H9 (cell line): ENCODE data around the gene UQCC2. TPM values are rescaled to one million over a fixed set of nuclear protein-coding genes. Genes with fewer than 3 reads are reported as not detected.

Experiments used
- DNase-seq: peaks from one replicate; pipeline ENCODE4 v3.0.0-alpha.2; 2017
- H2AFZ ChIP-seq: one replicate; pipeline ENCODE4 v1.6.1; 2013; ENCODE audit warnings: mild to moderate bottlenecking, low read length, control low read depth, moderate library complexity
- H2AK5ac ChIP-seq: 2 replicates; pipeline ENCODE4 v1.6.1; 2013; ENCODE audit warnings: low read length, control low read depth, mixed read lengths; ENCODE audit not compliant: insufficient read length
- H2BK120ac ChIP-seq: one replicate; pipeline ENCODE4 v1.6.1; 2013; ENCODE audit warnings: low read depth, mild to moderate bottlenecking, low read length, control low read depth, inconsistent platforms; ENCODE audit not compliant: poor library complexity, severe bottlenecking
- H2BK12ac ChIP-seq: 2 replicates; pipeline ENCODE4 v1.6.1; 2013; ENCODE audit warnings: low read length, control low read depth, mixed read lengths, low read depth; ENCODE audit not compliant: insufficient read length
- H2BK15ac ChIP-seq: 2 replicates; pipeline ENCODE4 v1.6.1; 2013; ENCODE audit warnings: low read depth, low read length, control low read depth
- H2BK20ac ChIP-seq: one replicate; pipeline ENCODE4 v1.6.1; 2013; ENCODE audit warnings: low read depth, mild to moderate bottlenecking, low read length, control low read depth, inconsistent platforms; ENCODE audit not compliant: poor library complexity, severe bottlenecking
- H2BK5ac ChIP-seq: 2 replicates; pipeline ENCODE4 v1.6.1; 2013; ENCODE audit warnings: low read length, control low read depth, mixed read lengths; ENCODE audit not compliant: insufficient read length
- H3K14ac ChIP-seq: 2 replicates; pipeline ENCODE4 v1.6.1; 2013; ENCODE audit warnings: low read length, control low read depth; ENCODE audit not compliant: insufficient read depth
- H3K18ac ChIP-seq: 2 replicates; pipeline ENCODE4 v1.6.1; 2013; ENCODE audit warnings: low read depth, mild to moderate bottlenecking, mixed read lengths, low read length, control low read depth; ENCODE audit not compliant: insufficient read length
- H3K23ac ChIP-seq: 2 replicates; pipeline ENCODE4 v1.6.1; 2013; ENCODE audit warnings: low read length, control low read depth, mixed read lengths, low read depth; ENCODE audit not compliant: insufficient read length
- H3K23me2 ChIP-seq: 2 replicates; pipeline ENCODE4 v1.6.1; 2013; ENCODE audit warnings: low read depth, mild to moderate bottlenecking, mixed read lengths, low read length, control low read depth; ENCODE audit not compliant: insufficient read length, poor library complexity, severe bottlenecking
- H3K27ac ChIP-seq: 2 replicates; pipeline ENCODE4 v1.5.1; 2013; ENCODE audit warnings: low read length, control low read depth, mixed read lengths, low read depth; ENCODE audit not compliant: insufficient read length
- H3K27me3 ChIP-seq: 2 replicates; pipeline ENCODE4 v1.6.1; 2013; ENCODE audit warnings: low read length, control low read depth, inconsistent platforms; ENCODE audit not compliant: insufficient read depth
- H3K4ac ChIP-seq: 2 replicates; pipeline ENCODE4 v1.6.1; 2013; ENCODE audit warnings: low read depth, mild to moderate bottlenecking, control low read depth, inconsistent platforms, low read length, moderate library complexity
- H3K4me1 ChIP-seq: 2 replicates; pipeline ENCODE4 v1.6.1; 2013; ENCODE audit warnings: low read length, control low read depth, inconsistent platforms; ENCODE audit not compliant: insufficient read depth
- H3K4me2 ChIP-seq: 2 replicates; pipeline ENCODE4 v1.6.1; 2013; ENCODE audit warnings: low read length, control low read depth, mixed read lengths; ENCODE audit not compliant: insufficient read length, insufficient read depth
- H3K56ac ChIP-seq: 2 replicates; pipeline ENCODE4 v1.6.1; 2013; ENCODE audit warnings: low read depth, mild to moderate bottlenecking, mixed read lengths, low read length, control low read depth; ENCODE audit not compliant: insufficient read length
- H3K79me1 ChIP-seq: 2 replicates; pipeline ENCODE4 v1.6.1; 2013; ENCODE audit warnings: low read depth, mild to moderate bottlenecking, moderate library complexity, low read length, control low read depth, inconsistent platforms; ENCODE audit not compliant: insufficient read depth, poor library complexity, severe bottlenecking
- H3K79me2 ChIP-seq: 2 replicates; pipeline ENCODE4 v1.6.1; 2013; ENCODE audit warnings: low read length, control low read depth, inconsistent platforms; ENCODE audit not compliant: insufficient read depth
- H3K9ac ChIP-seq: 2 replicates; pipeline ENCODE4 v1.6.1; 2013; ENCODE audit warnings: low read length, control low read depth, mixed read lengths; ENCODE audit not compliant: insufficient read length; ENCODE audit errors: extremely low read depth
- H3K9me3 ChIP-seq: one replicate; pipeline ENCODE4 v1.6.1; 2013; ENCODE audit warnings: low read depth, low read length, inconsistent platforms; ENCODE audit not compliant: control insufficient read depth
- H3T11ph ChIP-seq: one replicate; pipeline ENCODE4 v1.6.1; 2013; ENCODE audit warnings: mild to moderate bottlenecking, low read length, control low read depth, inconsistent platforms
- H4K20me1 ChIP-seq: one replicate; pipeline ENCODE4 v1.6.1; 2013; ENCODE audit not compliant: control insufficient read depth, insufficient read length, insufficient read depth
- H4K5ac ChIP-seq: 2 replicates; pipeline ENCODE4 v1.6.1; 2013; ENCODE audit warnings: low read depth, mild to moderate bottlenecking, mixed read lengths, low read length, control low read depth; ENCODE audit not compliant: insufficient read length
- H4K8ac ChIP-seq: replicated peaks from 2 replicates; pipeline ENCODE4 v1.6.1; 2013; ENCODE audit warnings: low read length, control low read depth, mixed read lengths, low read depth; ENCODE audit not compliant: insufficient read length
- H4K91ac ChIP-seq: 2 replicates; pipeline ENCODE4 v1.6.1; 2013; ENCODE audit warnings: low read depth, mild to moderate bottlenecking, moderate library complexity, mixed read lengths, low read length, control low read depth; ENCODE audit not compliant: insufficient read length
- H3K27ac Mint-ChIP-seq, 3 experiments: 2 replicates in 2 of 3; 3 replicates in 1 of 3; pipeline ENCODE4 v1.8.0; 2020 to 2021; ENCODE audit warnings: mixed read lengths in 3 of 3, mild to moderate bottlenecking in 1 of 3, moderate library complexity in 1 of 3
- H3K27me3 Mint-ChIP-seq: 2 replicates; pipeline ENCODE4 v1.8.0; 2021; ENCODE audit warnings: low read depth, mild to moderate bottlenecking, moderate library complexity, mixed read lengths
- H3K36me3 Mint-ChIP-seq, 3 experiments: 2 replicates in 2 of 3; 3 replicates in 1 of 3; pipeline ENCODE4 v1.8.0; 2020 to 2021; ENCODE audit warnings: low read depth in 3 of 3, mixed read lengths in 3 of 3; ENCODE audit not compliant: insufficient read depth in 1 of 3
- H3K4me1 Mint-ChIP-seq, 2 experiments: 2 replicates each; pipeline ENCODE4 v1.8.0; 2020; ENCODE audit warnings: mixed read lengths in 2 of 2
- H3K4me3 Mint-ChIP-seq, 2 experiments: 2 replicates in 1 of 2; 3 replicates in 1 of 2; pipeline ENCODE4 v1.8.0; 2020 to 2021; ENCODE audit warnings: mild to moderate bottlenecking in 2 of 2, mixed read lengths in 2 of 2, moderate library complexity in 1 of 2
- H3K9me3 Mint-ChIP-seq, 2 experiments: 2 replicates in 1 of 2; 3 replicates in 1 of 2; pipeline ENCODE4 v1.8.0; 2020; ENCODE audit warnings: mild to moderate bottlenecking in 2 of 2, mixed read lengths in 2 of 2, moderate library complexity in 1 of 2
- CTCF ChIP-seq: fragments of 200-600 bp; sonication (generic); conservative IDR thresholded peaks from 3 replicates; pipeline ENCODE4 v1.8.0; 2021; ENCODE audit warnings: antibody characterized with exemption, mild to moderate bottlenecking
- WGBS: extraction: QIAGEN DNeasy Blood & Tissue Kit; methylation state at CpG from one replicate; pipeline ENCODE4 v1.1.7; 2013; ENCODE audit warnings: missing lambda C conversion rate, low lambda C conversion rate, mixed read lengths; ENCODE audit not compliant: insufficient read length; ENCODE audit errors: extremely low coverage; 5-methylcytosine and 5-hydroxymethylcytosine counted together
- total RNA-seq: library from RNA; stranded (reverse); gene quantifications from 2 replicates; pipeline ENCODE4 v1.2.1, GENCODE V29; 2021

UQCC2 gene
- total RNA-seq, 1 experiment from 2014 or later: 140 TPM

DNA sequence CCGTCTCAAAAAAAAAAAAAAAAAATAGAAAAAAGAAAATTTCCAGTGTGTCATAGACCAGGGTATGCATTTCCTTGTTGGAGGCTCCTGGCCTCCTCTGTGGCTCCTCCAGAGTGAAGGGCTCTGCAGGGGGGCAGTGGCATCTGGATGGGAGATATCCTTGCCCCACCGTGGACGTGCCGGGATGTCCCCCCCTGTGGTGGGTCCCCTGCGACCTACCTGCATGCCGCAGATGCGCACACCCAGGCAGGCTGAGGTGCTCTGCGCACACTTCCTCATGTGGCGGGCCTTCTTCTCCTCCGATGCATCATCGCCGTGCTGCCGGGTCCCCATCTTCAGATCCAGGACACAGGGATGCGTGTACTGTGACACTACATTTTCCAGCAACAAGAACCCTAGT, 13.7 kb upstream of the UQCC2 start:
- Histone ChIP-seq H3K9ac (no peak overlapping the region), H3K4ac (no peak overlapping the region), H3K27me3 (no peaks in the 10 kb centered on the region), H3K4me2 (no peak overlapping the region), H3K79me2 (no peaks in the 10 kb centered on the region), H3K9me3 (no peaks in the 10 kb centered on the region), H2BK12ac (no peak overlapping the region), H4K20me1 (no peaks in the 10 kb centered on the region), H3K23ac (no peak overlapping the region), H3K18ac (no peak overlapping the region), H2AK5ac (no peak overlapping the region), H2BK20ac (no peak overlapping the region), H3K56ac (no peak overlapping the region), H4K5ac (no peak overlapping the region), H2BK15ac (no peak overlapping the region), H2BK120ac (no peak overlapping the region), H3K23me2 (no peaks in the 10 kb centered on the region), H3K14ac (no peak overlapping the region), H3T11ph (no peak overlapping the region), H4K8ac (no peak overlapping the region), H3K4me1 (peaks cover 4% of the 10 kb centered on the region; the same call in 1 of the 2 replicates), H2AFZ (no peak overlapping the region), H2BK5ac (no peak overlapping the region), H4K91ac (no peak overlapping the region), H3K27ac (no peak overlapping the region), H3K79me1 (no peaks in the 10 kb centered on the region)
- no CpG with 5 or more reads among the region's 14 CpGs for WGBS
- H3K9me3 Mint-ChIP-seq: no peaks in the 10 kb centered on the region
- H3K27me3 Mint-ChIP-seq: peaks cover 20% of the 10 kb centered on the region
- H3K4me1 Mint-ChIP-seq: peaks cover 44 to 48% of the 10 kb centered on the region in 2 experiments
- H3K27ac Mint-ChIP-seq: no peak overlapping the region; a peak in 1 of 7 replicates
- DNase-seq: no peak
- no peak for TF ChIP-seq CTCF
- H3K4me3 Mint-ChIP-seq: no peak overlapping the region
- no peaks in the 10 kb centered on the region for H3K36me3 Mint-ChIP-seq
